ENCODE data around the gene CPNE2. TPM values are rescaled to one million over a fixed set of nuclear protein-coding genes. Genes with fewer than 3 reads are reported as not detected.

Gene CPNE2
- total and polyA plus RNA-seq, 5 donors from 2014 or later, result 15.3 to 54.7 (median 42.7) TPM

DNA sequence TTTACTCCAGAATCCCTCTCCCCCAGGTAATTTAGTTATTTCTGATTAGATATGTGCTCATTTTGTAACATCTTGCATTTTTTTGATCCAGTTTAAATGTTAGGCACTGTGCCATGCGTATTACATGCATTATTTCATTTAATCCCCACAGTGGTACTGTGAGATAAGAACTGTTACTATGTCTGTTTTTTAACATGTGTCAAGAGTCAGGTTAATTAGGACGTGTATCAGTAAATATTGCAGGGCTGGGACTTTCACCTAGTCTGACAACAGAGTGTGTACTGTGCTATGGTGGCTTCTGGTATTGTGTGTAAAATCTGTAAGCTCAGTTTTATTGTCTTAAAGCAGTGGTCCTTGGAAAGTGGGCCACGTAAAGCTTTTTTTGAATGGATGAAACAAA is 104.4 kb downstream of the CPNE2 start:
- DNase-seq (no peak), ATAC-seq (ENCODE audit: low read depth in 2 of 2) (no peak)
- H3K9me3 Mint-ChIP-seq, result no peaks in the 10 kb centered on the region
- H3K4me1 Mint-ChIP-seq, result peaks cover 15 to 45% (median 25%) of the 10 kb centered on the region in 4 donors
- no peaks in the 10 kb centered on the region for H3K27me3 Mint-ChIP-seq
- no peak overlapping the region for H3K27ac ChIP-seq (ENCODE audit: insufficient read depth, low read length, poor library complexity, severe bottlenecking)
- no peak overlapping the region for H3K4me3 Mint-ChIP-seq
- H3K4me1 ChIP-seq (ENCODE audit: control insufficient read depth, insufficient read depth, low read length, poor library complexity, severe bottlenecking), result no peaks in the 10 kb centered on the region
- H3K9me3 ChIP-seq (ENCODE audit: control insufficient read depth in 2 of 2, low read length in 2 of 2), result no peaks in the 10 kb centered on the region
- no peaks in the 10 kb centered on the region for H3K36me3 ChIP-seq (ENCODE audit: control insufficient read depth, insufficient read depth, low read length)
- H3K4me3 ChIP-seq (ENCODE audit: low read depth, low read length), result no peak overlapping the region
- no peaks in the 10 kb centered on the region for H3K27me3 ChIP-seq (ENCODE audit: control insufficient read depth, insufficient read depth, low read length)
- no peak overlapping the region for H3K27ac Mint-ChIP-seq
- H3K36me3 Mint-ChIP-seq, result peaks cover 14% of the 10 kb centered on the region

Other genes with a start within 250 kb of the CPNE2 start
- gene SLC12A3, start 227.4 kb upstream of the CPNE2 start, total RNA-seq, result not detected
- gene SLC12A3, start 227.4 kb upstream of the CPNE2 start, polyA plus RNA-seq, result not detected
- gene HERPUD1, start 160.4 kb upstream of the CPNE2 start, total RNA-seq, result 454 TPM
- 100 to 1,000 TPM; 133 to 174 (median 144) TPM for gene HERPUD1, start 160.4 kb upstream of the CPNE2 start, polyA plus RNA-seq
- not detected for gene CETP, start 130.6 kb upstream of the CPNE2 start, total RNA-seq
- gene CETP, start 130.6 kb upstream of the CPNE2 start, polyA plus RNA-seq, result under 1 TPM in 1 of 4 donors, not detected in 3; 0.27 TPM
- gene NLRC5, start 103.0 kb upstream of the CPNE2 start, total RNA-seq, result 842 TPM
- gene NLRC5, start 103.0 kb upstream of the CPNE2 start, polyA plus RNA-seq, result 100 to 1,000 TPM in 1 of 4 donors, 10 to 100 TPM in 3; 75.3 to 112 (median 97.2) TPM
- 140 TPM for gene PSME3IP1, start 93.5 kb downstream of the CPNE2 start, total RNA-seq
- 10 to 100 TPM; 68.1 to 81.5 (median 71.8) TPM for gene PSME3IP1, start 93.5 kb downstream of the CPNE2 start, polyA plus RNA-seq
- 25.7 TPM for gene RSPRY1, start 93.7 kb downstream of the CPNE2 start, total RNA-seq
- 10 to 100 TPM; 26.7 to 46.4 (median 36.1) TPM for gene RSPRY1, start 93.7 kb downstream of the CPNE2 start, polyA plus RNA-seq
- gene ARL2BP, start 152.7 kb downstream of the CPNE2 start, total RNA-seq, result 26.9 TPM
- 100 to 1,000 TPM; 102 to 121 (median 104) TPM for gene ARL2BP, start 152.7 kb downstream of the CPNE2 start, polyA plus RNA-seq
- gene PLLP, start 192.1 kb downstream of the CPNE2 start, total RNA-seq, result not detected
- gene PLLP, start 192.1 kb downstream of the CPNE2 start, polyA plus RNA-seq, result 1 to 10 TPM in 2 of 4 donors, under 1 TPM in 2; 0.46 to 1.3 (median 0.82) TPM